Ascending aorta (tissue), 2 donors: Measurements from ENCODE around the gene SDS. TPM values are rescaled to one million over a fixed set of nuclear protein-coding genes. Genes with fewer than 3 reads are reported as not detected.

Source experiments
- DNase-seq, 2 donors: peaks; one replicate each; pipeline ENCODE4 v3.0.0-alpha.2; 2019; ENCODE audit warnings: low spot score in 2 of 2
- H3K27ac ChIP-seq, 2 donors: fragments of 200-600 bp; sonication (generic); one replicate each; pipeline ENCODE4 v1.5.1; 2016 to 2017; ENCODE audit warnings: mild to moderate bottlenecking in 1 of 2
- H3K27me3 ChIP-seq: fragments of 200-600 bp; sonication (generic); one replicate; pipeline ENCODE4 v1.5.1; 2017
- H3K36me3 ChIP-seq, 2 donors: fragments of 200-600 bp; sonication (generic); one replicate each; pipeline ENCODE4 v1.5.1; 2016
- H3K4me1 ChIP-seq, 2 donors: fragments of 200-600 bp; sonication (generic); one replicate each; pipeline ENCODE4 v1.5.1; 2016 to 2017; ENCODE audit warnings: mild to moderate bottlenecking in 1 of 2
- H3K4me3 ChIP-seq, 2 donors: fragments of 200-600 bp; sonication (generic); one replicate each; pipeline ENCODE4 v1.5.1; 2016 to 2017; ENCODE audit warnings: mild to moderate bottlenecking in 1 of 2
- H3K9me3 ChIP-seq, 2 donors: fragments of 200-600 bp; sonication (generic); one replicate each; pipeline ENCODE4 v1.5.1; 2016
- CTCF ChIP-seq, 3 experiments: fragments of 200-600 bp in 2 of 3; fragments of 450-650 bp in 1 of 3; sonication (generic) in 2 of 3; IDR thresholded peaks; one replicate each; pipeline ENCODE4 v1.5.1; 2016 to 2019; ENCODE audit warnings: antibody characterized with exemption in 3 of 3, mild to moderate bottlenecking in 1 of 3, moderate library complexity in 1 of 3
- intact Hi-C: fragments of 100-400 bp; cut with DNase I; formaldehyde crosslinking; loops from one replicate; pipeline ENCODE4 v1.15.1; 2023
- total RNA-seq: library from RNA; depleted of rRNA; stranded (reverse); fragments of >200 nt; gene quantifications from one replicate; pipeline ENCODE4 v1.1.0, GENCODE V29; 2016

The SDS gene
- total RNA-seq, 1 donor from 2014 or later = 34.5 TPM

- no peak for TF ChIP-seq CTCF (IDR thresholded peaks at IDR 0.05)
- intact Hi-C loops = no loop called here
- no peak overlapping the region for H3K27ac ChIP-seq
Observed at GRCh38 chr12:113409462-113410124, 5.9 kb upstream of the SDS start.

GRCh38 chr12:113408756-113409298 is 5.1 kb upstream of the SDS start:
- intact Hi-C loops = no loop called here
- no peak for DNase-seq
- no peak overlapping the region for H3K4me3 ChIP-seq
- H3K4me1 ChIP-seq = no peaks in the 10 kb centered on the region
- H3K27me3 ChIP-seq = no peaks in the 10 kb centered on the region
- no peaks in the 10 kb centered on the region for H3K36me3 ChIP-seq
- H3K9me3 ChIP-seq = no peaks in the 10 kb centered on the region
- no peak overlapping the region for H3K27ac ChIP-seq
- no peak for TF ChIP-seq CTCF (IDR thresholded peaks at IDR 0.05)

More at GRCh38 chr12:113409462-113410124, 5.9 kb upstream of the SDS start:
- H3K27me3 ChIP-seq = no peaks in the 10 kb centered on the region
- H3K9me3 ChIP-seq = no peaks in the 10 kb centered on the region
- H3K36me3 ChIP-seq = no peaks in the 10 kb centered on the region
- no peaks in the 10 kb centered on the region for H3K4me1 ChIP-seq
- no peak overlapping the region for H3K4me3 ChIP-seq
- DNase-seq = no peak

- Histone ChIP-seq H3K9me3 (no peaks in the 10 kb centered on the region), H3K36me3 (no peaks in the 10 kb centered on the region), H3K27ac (no peak overlapping the region), H3K4me1 (no peaks in the 10 kb centered on the region), H3K27me3 (no peaks in the 10 kb centered on the region), H3K4me3 (no peak overlapping the region)
- TF ChIP-seq CTCF (IDR thresholded peaks at IDR 0.05) = no peak
- intact Hi-C loops = no loop called here
- no peak for DNase-seq
Observed at GRCh38 chr12:113407931-113408600, 4.4 kb upstream of the SDS start.

- H3K36me3 ChIP-seq = no peaks in the 10 kb centered on the region
- no peaks in the 10 kb centered on the region for H3K27me3 ChIP-seq
- intact Hi-C loops = no loop called here
- no peak for DNase-seq
- H3K9me3 ChIP-seq = no peaks in the 10 kb centered on the region
- no peak for TF ChIP-seq CTCF (IDR thresholded peaks at IDR 0.05)
- H3K4me1 ChIP-seq = no peaks in the 10 kb centered on the region
- H3K27ac ChIP-seq = no peak overlapping the region
- no peak overlapping the region for H3K4me3 ChIP-seq
Observed at GRCh38 chr12:113405694-113406093, 2.0 kb upstream of the SDS start.

- no peak for TF ChIP-seq CTCF (IDR thresholded peaks at IDR 0.05)
- no peak overlapping the region for H3K4me3 ChIP-seq
- no peaks in the 10 kb centered on the region for H3K27me3 ChIP-seq
- no peaks in the 10 kb centered on the region for H3K36me3 ChIP-seq
- intact Hi-C loops = no loop called here
- no peak overlapping the region for H3K27ac ChIP-seq
- no peak for DNase-seq
- no peaks in the 10 kb centered on the region for H3K4me1 ChIP-seq
- no peaks in the 10 kb centered on the region for H3K9me3 ChIP-seq
Observed at GRCh38 chr12:113402586-113403260, 964 bp downstream of the SDS start.
